NCI-H345 treated with DMSO at 0.1 percent for 48 hours (cell line): ENCODE results near the gene TSHZ2.
"Not testable (repeated sequence)": the region's sequence is repeated elsewhere in the genome, so short reads cannot be mapped to it uniquely, and the experiment has no call there.

Experiments used
- DNase-seq: peaks from one replicate; lab custom pipeline; 2025; ENCODE audit not compliant: unreplicated experiment; lab: John Stamatoyannopoulos, UW

TSHZ2 gene

GRCh38 chr20:53399592-53400335 lies 427.6 kb downstream of the TSHZ2 start:
- no peak for DNase-seq

DNA sequence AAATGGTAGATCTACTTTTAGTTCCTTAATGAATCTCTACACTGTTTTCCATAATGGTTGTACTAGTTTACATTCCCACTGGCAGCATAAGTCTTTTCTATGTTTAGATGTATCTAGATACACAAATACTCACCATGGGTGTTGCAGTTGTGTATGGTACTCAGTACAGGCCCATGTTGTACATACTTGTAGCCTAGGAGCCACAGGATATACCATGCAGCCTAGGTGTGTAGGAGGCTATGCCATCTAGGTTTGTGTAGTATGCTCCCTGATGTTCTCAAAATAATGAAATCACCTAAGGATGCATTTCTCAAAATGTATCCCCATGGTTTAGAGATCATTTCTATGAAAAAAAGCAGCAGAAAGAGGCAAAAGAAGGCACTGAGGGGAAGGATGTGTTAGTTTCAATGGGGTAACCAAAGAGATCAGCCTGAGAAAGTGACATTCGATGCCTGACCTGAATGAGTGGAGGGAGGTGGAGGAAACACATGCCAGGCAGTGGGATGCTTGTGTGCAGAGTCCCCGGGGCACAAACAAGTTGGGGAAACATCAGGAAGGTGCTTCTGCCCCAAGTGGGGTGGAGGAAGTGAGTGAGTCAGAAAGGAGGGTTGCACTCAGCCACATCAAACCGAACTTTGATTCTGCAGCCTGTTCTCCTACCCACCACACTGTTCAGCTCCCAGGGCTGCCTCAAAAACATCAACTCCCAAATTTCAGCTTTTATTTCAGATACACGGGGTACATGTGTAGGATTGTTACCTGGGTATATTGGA lies 430.3 kb downstream of the TSHZ2 start:
- DNase-seq: no peak

GRCh38 chr20:53403029-53403428 lies 430.9 kb downstream of the TSHZ2 start:
- DNase-seq: no peak

DNA sequence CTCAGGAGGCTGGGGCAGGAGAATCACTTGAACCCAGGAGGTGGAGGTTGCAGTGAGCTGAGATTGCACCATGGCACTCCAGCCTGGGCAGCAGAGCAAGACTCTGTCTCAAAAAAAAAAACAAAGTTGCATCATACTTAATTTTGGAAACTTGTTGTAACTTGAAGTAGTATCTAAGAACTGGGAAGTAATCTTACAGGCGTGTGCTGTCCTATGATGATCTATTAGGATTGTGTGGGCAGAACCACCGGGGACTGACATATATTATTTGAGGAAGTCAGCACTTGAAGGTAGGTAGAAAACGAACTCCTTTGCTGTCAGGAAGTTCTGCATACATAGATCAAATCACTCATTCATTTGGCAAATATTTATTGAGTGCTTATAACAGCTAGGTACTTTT lies 433.0 kb downstream of the TSHZ2 start:
- DNase-seq: no peak

- no peak for DNase-seq
Measured at GRCh38 chr20:53406580-53406979, 434.4 kb downstream of the TSHZ2 start.

DNA sequence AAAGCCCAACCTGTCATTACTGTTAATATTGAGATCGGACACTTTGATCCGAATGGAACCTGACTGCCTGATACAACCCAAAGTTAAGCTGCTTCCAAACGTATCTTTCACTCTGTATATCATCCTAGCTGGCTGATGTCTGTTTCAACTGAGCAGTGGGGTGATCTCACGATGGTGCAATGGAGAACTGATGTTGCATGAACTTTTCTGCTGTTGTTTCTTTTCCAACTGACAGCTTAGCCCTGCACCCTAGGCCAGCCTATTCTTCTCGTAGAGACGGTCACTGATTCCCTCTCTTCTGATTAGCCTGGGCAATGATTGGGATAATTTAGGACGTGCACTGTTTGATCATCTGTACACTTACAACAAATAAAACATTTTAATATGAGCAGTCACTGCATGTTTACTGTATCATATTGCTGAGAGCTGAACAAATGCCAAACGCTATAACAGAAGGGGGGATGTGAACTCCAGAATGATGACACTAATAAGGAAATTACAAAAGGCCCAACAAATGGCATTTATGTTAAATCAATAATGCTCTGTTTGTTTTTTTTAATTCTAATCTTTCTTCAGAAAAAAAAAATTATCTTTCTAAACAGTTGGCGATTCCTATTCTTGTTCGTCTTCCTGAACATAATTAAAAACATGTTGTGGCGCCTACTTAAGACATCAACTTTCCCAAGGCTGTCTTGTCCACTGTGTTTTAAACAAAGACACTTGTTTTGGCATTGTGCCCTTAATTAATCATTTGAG lies 436.7 kb downstream of the TSHZ2 start:
- no peak for DNase-seq

GRCh38 chr20:53409447-53409717 lies 437.2 kb downstream of the TSHZ2 start:
- no peak for DNase-seq

DNA sequence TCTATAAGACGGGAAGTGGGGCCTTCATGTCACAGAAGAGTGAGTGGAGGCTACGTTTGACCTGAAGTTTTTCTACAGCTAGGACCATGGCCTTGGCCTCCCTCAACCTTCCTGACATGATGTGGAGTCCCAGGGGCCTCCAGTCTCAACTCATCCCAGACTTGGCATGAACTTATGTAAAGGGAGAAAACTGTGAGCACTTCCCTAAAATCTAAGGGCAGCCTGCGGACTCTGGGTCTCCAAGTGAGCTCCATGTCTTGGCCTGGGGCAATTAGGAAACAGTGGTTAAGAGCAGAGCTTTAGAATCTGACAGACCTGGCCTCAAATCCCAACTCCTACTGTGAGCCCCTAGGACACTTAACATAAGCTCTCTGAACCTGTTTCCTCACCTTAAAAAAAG lies 439.0 kb downstream of the TSHZ2 start:
- DNase-seq: no peak

- no peak for DNase-seq
Measured at GRCh38 chr20:53411891-53412290, 439.7 kb downstream of the TSHZ2 start.

- no peak for DNase-seq
Measured at GRCh38 chr20:53412577-53413185, 440.5 kb downstream of the TSHZ2 start.

- DNase-seq: no peak
Measured at GRCh38 chr20:53413186-53413631, 441.1 kb downstream of the TSHZ2 start.

GRCh38 chr20:53413845-53414244 lies 441.7 kb downstream of the TSHZ2 start:
- not testable (repeated sequence) for DNase-seq

DNA sequence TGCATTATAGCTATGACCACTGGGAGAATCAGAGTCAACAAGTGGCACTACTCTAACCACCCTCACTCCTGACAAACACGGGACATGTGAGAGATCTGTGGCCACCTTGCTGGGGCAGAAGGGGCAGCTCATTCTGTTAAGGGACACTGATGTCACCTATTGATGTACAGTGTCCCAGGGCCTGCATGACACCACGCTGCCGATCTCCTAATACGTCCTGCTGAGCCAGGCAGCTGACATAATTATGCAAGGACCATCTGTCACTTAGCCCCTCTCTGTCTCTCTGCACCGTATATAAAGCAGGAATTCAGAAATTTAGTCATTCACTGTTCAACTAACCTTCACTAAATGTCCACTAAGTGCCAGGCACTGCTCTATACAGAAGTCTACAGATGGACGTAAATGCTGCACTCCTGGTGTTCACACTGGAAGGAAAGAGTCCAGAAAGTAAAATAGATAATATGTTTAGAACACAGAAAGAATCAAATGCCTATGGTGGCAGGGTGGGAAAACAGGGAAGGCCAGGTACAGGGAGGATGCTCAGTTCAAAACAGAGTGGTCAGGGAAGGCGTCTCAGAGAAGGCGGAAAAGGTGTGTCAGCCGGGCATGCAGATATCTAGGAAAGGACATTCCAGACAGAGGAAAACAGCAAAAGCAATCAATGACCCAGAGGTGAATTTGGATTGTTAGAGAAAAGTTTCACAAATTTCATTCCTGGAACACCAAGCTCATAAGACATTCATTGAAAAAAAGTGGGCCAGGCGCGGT lies 447.7 kb downstream of the TSHZ2 start:
- DNase-seq: no peak

DNA sequence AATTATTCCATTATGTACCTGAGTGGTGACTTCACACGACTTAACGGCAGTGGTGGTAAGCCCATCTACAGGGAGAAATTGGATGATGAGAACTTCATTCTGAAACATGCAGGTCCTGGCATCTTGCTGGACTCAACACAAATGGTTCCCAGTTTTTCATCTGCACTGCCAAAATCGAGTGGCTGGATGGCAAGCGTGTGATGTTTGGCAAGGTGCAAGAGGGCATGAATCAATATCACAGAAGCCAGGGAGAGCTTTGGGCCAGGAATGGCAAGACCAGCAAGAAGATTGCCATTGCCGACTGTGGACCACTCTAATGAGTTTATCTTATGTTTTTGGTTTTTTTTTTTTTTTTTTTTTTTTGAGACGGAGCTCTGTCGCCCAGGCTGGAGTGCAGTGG lies 449.2 kb downstream of the TSHZ2 start:
- no peak for DNase-seq

DNA sequence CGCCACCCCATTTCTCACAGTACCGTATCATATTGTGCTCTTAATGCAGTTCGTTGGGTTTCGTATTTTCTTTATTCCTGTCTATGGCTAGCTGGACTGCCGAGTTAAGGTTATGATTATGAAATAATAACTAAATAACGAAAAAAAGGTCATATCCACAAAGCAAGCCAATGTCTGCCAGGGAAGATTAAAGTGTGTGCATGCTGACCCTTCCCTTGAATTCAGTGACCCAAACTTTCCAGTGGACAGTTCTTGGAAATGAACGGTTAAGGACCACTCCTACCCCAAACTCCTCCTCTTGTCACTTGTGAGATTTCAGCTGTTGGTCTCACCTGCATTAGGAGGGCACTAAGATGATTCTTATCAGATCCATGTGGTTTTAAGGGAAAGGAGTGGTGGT lies 449.9 kb downstream of the TSHZ2 start:
- DNase-seq: no peak

DNA sequence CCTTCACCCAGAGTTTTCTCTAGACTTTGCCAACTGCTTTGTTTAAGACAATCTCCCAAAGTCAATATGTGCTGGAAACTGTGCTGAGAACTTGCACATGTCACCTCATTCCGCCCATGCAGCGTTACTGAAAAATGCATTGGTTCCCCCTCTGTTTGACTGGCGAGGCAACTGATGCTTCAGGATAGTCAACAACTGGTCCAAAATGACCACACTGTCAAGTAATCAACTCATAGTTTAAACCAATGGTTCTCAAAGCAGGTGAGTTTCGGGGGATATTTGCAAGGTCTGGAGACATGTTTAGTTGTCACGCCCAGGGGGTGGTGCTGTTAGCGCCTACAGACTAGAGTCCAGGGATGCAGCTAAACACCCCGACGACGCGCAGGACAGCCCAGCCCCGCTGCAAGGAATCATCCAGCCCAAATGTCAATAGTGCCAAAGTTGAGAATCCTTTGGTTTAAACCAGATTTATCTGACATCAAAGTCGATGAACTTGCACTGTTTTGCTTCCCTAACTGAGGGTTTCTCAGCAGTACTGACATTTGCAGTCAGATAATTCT lies 451.5 kb downstream of the TSHZ2 start:
- DNase-seq: no peak

DNA sequence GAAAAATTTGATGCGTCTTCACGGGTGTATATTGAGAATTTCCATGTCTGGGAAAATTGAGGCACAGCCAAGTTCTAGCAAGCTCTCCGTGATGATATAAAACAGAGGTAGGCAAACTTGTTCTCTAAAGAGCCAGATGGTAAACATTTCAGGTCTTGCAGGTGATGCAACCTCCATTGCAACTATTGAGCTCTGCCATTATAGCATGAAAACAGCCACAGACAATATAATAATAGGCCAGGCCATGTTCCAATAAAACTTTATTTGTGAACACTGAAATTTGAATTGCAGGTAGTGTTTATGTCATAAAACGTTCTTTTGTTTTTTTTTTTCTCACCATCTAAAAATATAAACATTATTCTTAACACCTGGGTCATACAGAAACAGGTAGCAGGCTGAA lies 453.3 kb downstream of the TSHZ2 start:
- DNase-seq: no peak

DNA sequence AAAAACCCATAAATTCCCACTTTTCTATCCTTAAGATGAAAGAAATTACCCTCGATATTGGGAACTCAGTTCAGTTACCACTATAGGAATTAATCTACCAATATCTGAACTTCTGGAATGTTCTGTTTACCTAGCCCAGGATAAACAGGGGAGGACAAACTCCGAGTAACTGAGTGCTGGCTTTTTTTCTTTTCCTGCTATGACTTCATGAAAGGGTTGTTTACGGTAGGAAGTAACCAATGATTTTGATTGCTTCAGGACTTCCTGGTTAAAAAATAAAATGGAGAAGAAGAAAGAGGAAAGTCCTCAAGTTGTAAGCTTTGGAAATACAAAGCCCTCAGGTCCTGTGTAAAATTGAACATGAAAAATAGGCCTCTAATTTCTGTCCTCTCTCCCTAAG lies 453.8 kb downstream of the TSHZ2 start:
- DNase-seq: no peak

DNA sequence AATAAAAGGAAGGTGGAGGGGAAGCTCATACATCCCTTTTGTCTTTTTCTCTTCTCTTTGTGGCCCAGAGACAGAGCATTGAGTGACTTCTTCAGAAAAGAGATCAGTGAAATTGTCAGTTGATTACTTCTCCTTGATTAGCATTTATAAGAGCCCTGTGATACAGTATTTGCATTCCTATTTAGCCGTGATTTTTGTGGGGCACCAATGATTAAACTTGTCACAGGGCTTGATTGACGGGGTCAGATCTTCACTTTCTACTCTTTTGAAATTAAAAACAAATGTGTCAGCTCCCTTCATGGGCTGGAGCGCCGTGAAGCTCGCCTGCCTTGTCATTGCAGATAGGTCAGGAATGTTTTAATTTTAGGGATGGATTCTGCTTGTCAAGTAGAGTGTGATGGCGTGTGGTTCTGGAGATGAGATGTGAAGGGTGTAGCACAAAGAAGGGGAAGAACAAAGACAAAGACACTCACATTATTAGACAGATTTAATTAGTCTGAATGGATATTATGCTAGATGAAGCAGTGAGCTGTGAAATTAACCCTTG lies 454.7 kb downstream of the TSHZ2 start:
- DNase-seq: no peak

DNA sequence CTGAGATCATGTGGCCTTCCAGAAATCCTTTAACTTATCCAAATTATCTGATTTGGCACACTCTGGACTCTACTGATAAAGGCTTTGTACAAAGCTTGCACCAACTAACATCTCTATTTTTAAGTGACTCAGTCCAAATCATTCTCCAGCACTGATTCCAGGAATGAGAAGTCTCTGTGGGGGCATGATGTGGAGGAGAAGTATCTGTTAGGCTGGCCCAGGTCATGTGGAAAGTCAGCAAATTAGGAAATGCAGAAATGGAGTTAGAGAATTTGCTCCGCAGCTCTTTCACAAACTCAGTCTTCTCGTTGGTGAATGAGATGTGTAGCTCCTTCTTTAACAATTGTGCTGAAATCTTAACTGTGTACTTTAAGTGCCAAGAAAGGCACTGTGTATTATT lies 455.8 kb downstream of the TSHZ2 start:
- no peak for DNase-seq
